K562 (cell line): ENCODE measurements around the gene MYCN. TPM values are rescaled to one million over a fixed set of nuclear protein-coding genes. Genes with fewer than 3 reads are reported as not detected.

Experiments
- ATAC-seq: fragments of 200-7000 bp; cut with Tn5 transposase; 3 replicates; pipeline ENCODE4 v1.9.1; 2020; ENCODE audit warnings: moderate library complexity
- BruUV-seq: library from RNA; stranded (reverse); fragments of 400-500 nt; replicated peaks from 2 replicates; lab custom pipeline; 2021; lab: Mats Ljungman, UMichigan
- CTCF ChIA-PET: fragments of 300-600 bp; formaldehyde crosslinking; extraction: SDS; loops from one replicate; lab custom pipeline; 2021; ENCODE audit warnings: low intra/inter-chr PET ratio; lab: Yijun Ruan, JAX
- POLR2A ChIA-PET: fragments of 300-600, 350-650 bp; sonication (Branson Sonifier 250); formaldehyde crosslinking; extraction: SDS; loops from one replicate; lab custom pipeline; 2021; ENCODE audit warnings: antibody characterized with exemption, inconsistent platforms; lab: Yijun Ruan, JAX
- DNase-seq, 4 experiments: peaks; one replicate each; pipeline versions ENCODE4 v3.0.0 to v3.0.0-alpha.2; 2011 to 2018; ENCODE audit warnings: low spot score in 3 of 4, mixed read lengths in 3 of 4; ENCODE audit errors: extremely low read depth in 1 of 4
- FAIRE-seq: peaks from 2 replicates; lab custom pipeline; 2011; peaks lifted over from hg19 to GRCh38; lab: Jason Lieb, UNC
- H2AFZ ChIP-seq: 2 replicates; pipeline ENCODE4 v1.6.0; 2011; ENCODE audit warnings: low read depth, low read length, control low read depth, inconsistent platforms
- H3K27ac ChIP-seq: fragments of 200-600 bp; 3 replicates; pipeline ENCODE4 v1.8.0; 2011; ENCODE audit warnings: low read depth, mild to moderate bottlenecking, control low read depth, inconsistent platforms, low read length, moderate library complexity, mixed read lengths; ENCODE audit errors: extremely low read depth
- H3K27me3 ChIP-seq, 2 experiments: fragments of 300-600 bp in 1 of 2; 2 replicates in 1 of 2; 3 replicates in 1 of 2; pipeline versions ENCODE4 v1.6.0 to v1.8.0; 2011; ENCODE audit warnings: inconsistent platforms in 2 of 2, low read length in 2 of 2, mild to moderate bottlenecking in 1 of 2, mixed read lengths in 1 of 2, moderate library complexity in 1 of 2; ENCODE audit not compliant: control insufficient read depth in 2 of 2, insufficient read depth in 2 of 2
- H3K36me3 ChIP-seq: fragments of 300-600 bp; 3 replicates; pipeline ENCODE4 v1.8.0; 2011; ENCODE audit warnings: mild to moderate bottlenecking, low read length, inconsistent platforms; ENCODE audit not compliant: control insufficient read depth, insufficient read depth
- H3K4me1 ChIP-seq, 2 experiments: fragments of 200-600 bp in 1 of 2; replicated peaks in 1 of 2; 2 replicates in 1 of 2; 3 replicates in 1 of 2; pipeline versions ENCODE4 v1.5.1 to v1.8.0; 2011; ENCODE audit warnings: inconsistent platforms in 2 of 2, low read length in 2 of 2, mild to moderate bottlenecking in 1 of 2, mixed read lengths in 1 of 2, moderate library complexity in 1 of 2; ENCODE audit not compliant: control insufficient read depth in 2 of 2, insufficient read depth in 2 of 2
- H3K4me2 ChIP-seq: 2 replicates; pipeline ENCODE4 v1.6.1; 2011; ENCODE audit warnings: low read length, control low read depth, inconsistent platforms, mixed read lengths; ENCODE audit not compliant: insufficient read depth
- H3K4me3 ChIP-seq: fragments of 200-600 bp; sonication (generic), shearing (Covaris generic); 2 replicates; pipeline ENCODE4 v1.5.1; 2016; ENCODE audit warnings: control low read depth, inconsistent platforms
- H3K79me2 ChIP-seq: fragments of 200-600 bp; 3 replicates; pipeline ENCODE4 v1.8.0; 2011; ENCODE audit warnings: low read length, inconsistent platforms; ENCODE audit not compliant: control insufficient read depth, insufficient read depth
- H3K9ac ChIP-seq, 2 experiments: 2 replicates each; pipeline versions ENCODE4 v1.6.0 to v1.6.1; 2011; ENCODE audit warnings: low read depth in 2 of 2, low read length in 2 of 2, control low read depth in 1 of 2, inconsistent platforms in 1 of 2, mild to moderate bottlenecking in 1 of 2, mixed read lengths in 1 of 2; ENCODE audit not compliant: insufficient read depth in 1 of 2
- H3K9me1 ChIP-seq: one replicate; pipeline ENCODE4 v1.6.0; 2011; ENCODE audit warnings: inconsistent platforms, mild to moderate bottlenecking, low read length, moderate library complexity; ENCODE audit not compliant: control insufficient read depth, insufficient read depth
- H3K9me3 ChIP-seq: replicated peaks from 2 replicates; pipeline ENCODE4 v1.5.1; 2011; ENCODE audit warnings: low read depth, low read length, inconsistent platforms; ENCODE audit not compliant: control insufficient read depth, insufficient read depth
- H4K20me1 ChIP-seq: replicated peaks from 2 replicates; pipeline ENCODE4 v1.6.1; 2011; ENCODE audit warnings: low read length, inconsistent platforms, mixed read lengths; ENCODE audit not compliant: control insufficient read depth, insufficient read depth
- EHMT2 ChIP-seq: fragments of 450-650 bp; IDR thresholded peaks from 2 replicates; pipeline ENCODE4 v1.6.1; 2018; ENCODE audit warnings: antibody characterized with exemption
- ERF ChIP-seq: fragments of 450-650 bp; formaldehyde crosslinking; IDR thresholded peaks from 2 replicates; pipeline ENCODE4 v1.4.0; 2020; ENCODE audit warnings: mild to moderate bottlenecking, mixed read lengths
- FOXP1 ChIP-seq: sonication (generic); formaldehyde crosslinking; IDR thresholded peaks from 2 replicates; pipeline ENCODE4 v1.8.0; 2022; ENCODE audit warnings: mild to moderate bottlenecking, missing genetic modification reagents
- HNRNPL ChIP-seq: fragments of 200-400 bp; formaldehyde crosslinking; IDR thresholded peaks from 2 replicates; pipeline ENCODE4 v1.6.1; 2017; ENCODE audit warnings: low read depth, mild to moderate bottlenecking, low read length
- MYNN ChIP-seq, 2 experiments: sonication (generic); formaldehyde crosslinking in 1 of 2; IDR thresholded peaks; 2 replicates each; pipeline versions ENCODE4 v1.5.0 to v1.6.1; 2016 to 2020; ENCODE audit warnings: antibody characterized with exemption in 1 of 2, missing genetic modification reagents in 1 of 2
- PCBP1 ChIP-seq: fragments of 200-400 bp; formaldehyde crosslinking; IDR thresholded peaks from 2 replicates; pipeline ENCODE4 v1.6.1; 2018; ENCODE audit warnings: mild to moderate bottlenecking, low read depth, low read length; ENCODE audit not compliant: poor library complexity, severe bottlenecking
- PHF8 ChIP-seq: fragments of 200-600 bp; sonication (generic); IDR thresholded peaks from 2 replicates; pipeline ENCODE4 v1.6.1; 2012; ENCODE audit warnings: mixed run types, mild to moderate bottlenecking, inconsistent platforms, low read length, moderate library complexity, borderline replicate concordance
- POU5F1 ChIP-seq: fragments of 150-350 bp; IDR thresholded peaks from 2 replicates; pipeline ENCODE4 v1.6.1; 2014; ENCODE audit warnings: borderline replicate concordance, low read length, low read depth, mild to moderate bottlenecking; ENCODE audit not compliant: partially characterized antibody
- RFX7 ChIP-seq: fragments of 250-450 bp; sonication (Bioruptor Pico); IDR thresholded peaks from 2 replicates; pipeline ENCODE4 v1.5.1; 2021; ENCODE audit warnings: mild to moderate bottlenecking
- SRSF7 ChIP-seq: fragments of 200-400 bp; formaldehyde crosslinking; optimal IDR thresholded peaks from 2 replicates; pipeline ENCODE3; 2017; ENCODE audit warnings: mild to moderate bottlenecking, low read depth, low read length
- ZC3H11A ChIP-seq: IDR thresholded peaks from 2 replicates; pipeline ENCODE4 v1.6.1; 2012; ENCODE audit warnings: low read depth, low read length, improper control_type of control experiment
- ZNF232 ChIP-seq: sonication (generic); formaldehyde crosslinking; IDR thresholded peaks from 2 replicates; pipeline ENCODE4 v1.8.0; 2022; ENCODE audit warnings: mild to moderate bottlenecking, missing genetic modification reagents
- ZNF764 ChIP-seq: fragments of 250-450 bp; sonication (Bioruptor Pico); IDR thresholded peaks from 2 replicates; pipeline ENCODE4 v1.4.0; 2020; ENCODE audit warnings: low read depth, mild to moderate bottlenecking, moderate library complexity
- WGBS: fragments of 100-300 bp; shearing (Covaris generic); methylation state at CpG from one replicate; pipeline ENCODE4 v1.1.6; 2016; ENCODE audit warnings: low coverage, mixed read lengths; ENCODE audit not compliant: insufficient coverage; ENCODE audit errors: missing lambda C conversion rate; 5-methylcytosine and 5-hydroxymethylcytosine counted together
- in situ Hi-C: fragments of 300-500 bp; cut with MboI; formaldehyde crosslinking; loops from 4 replicates; pipeline ENCODE4 v1.15.0; 2018; ENCODE audit warnings: inconsistent platforms, mixed read lengths
- intact Hi-C: fragments of 100-400 bp; cut with micrococcal nuclease; formaldehyde crosslinking; loops from 2 replicates; pipeline ENCODE4 v1.14.2; 2022
- polyA plus RNA-seq, 8 experiments: library from polyadenylated mRNA; depleted of rRNA in 4 of 8; stranded (reverse) in 5 of 8; unstranded in 3 of 8; fragments of >200 nt; fragmentation: Nextera tagmentation in 2 of 8; fragmentation: Illumina TruSeq in 1 of 8; extraction: Ambion mirVana in 2 of 8; extraction: Trizol in 1 of 8; gene quantifications; 2 replicates each; pipeline versions ENCODE4 v1.2.1 to v1.2.3, GENCODE V29; 2011 to 2014; ENCODE audit warnings: inconsistent platforms in 1 of 8, missing spikeins in 1 of 8
- total RNA-seq, 7 experiments: library from RNA; depleted of rRNA in 6 of 7; stranded (reverse); fragments of >200 nt in 6 of 7; fragmentation: Illumina TruSeq in 2 of 7; extraction: Trizol in 2 of 7; gene quantifications; 2 replicates each; pipeline versions ENCODE4 v1.2.1 to v1.2.3, GENCODE V29; 2011 to 2021; ENCODE audit warnings: low replicate concordance in 1 of 7
- TF ChIP-seq, protein P1 (sequence below), 2 experiments: fragments of 450-650 bp in 1 of 2; sonication (generic) in 1 of 2; formaldehyde crosslinking; conservative IDR thresholded peaks; 2 replicates each; pipeline versions ENCODE4 v1.4.0 to v1.8.1; 2020 to 2022; ENCODE audit warnings: mild to moderate bottlenecking in 1 of 2, missing genetic modification reagents in 1 of 2
- TF ChIP-seq, protein P2 (sequence below): sonication (generic); formaldehyde crosslinking; IDR thresholded peaks from 2 replicates; pipeline ENCODE4 v1.8.0; 2022; ENCODE audit warnings: mild to moderate bottlenecking, missing genetic modification reagents
- TF ChIP-seq, protein P3 (sequence below): fragments of 250-450 bp; sonication (Bioruptor Pico); IDR thresholded peaks from 2 replicates; pipeline ENCODE4 v1.8.0; 2022; ENCODE audit warnings: moderate library complexity, mild to moderate bottlenecking, inconsistent platforms
- TF ChIP-seq, protein P4 (sequence below): sonication (generic); formaldehyde crosslinking; IDR thresholded peaks from 2 replicates; pipeline ENCODE4 v1.8.1; 2023; ENCODE audit warnings: mild to moderate bottlenecking, missing genetic modification reagents

The MYCN gene
- total and polyA plus RNA-seq, 9 of the 15 experiments (the other 6 are each of a cell fraction or from before 2014, with no cell fraction given), result not detected

DNA sequence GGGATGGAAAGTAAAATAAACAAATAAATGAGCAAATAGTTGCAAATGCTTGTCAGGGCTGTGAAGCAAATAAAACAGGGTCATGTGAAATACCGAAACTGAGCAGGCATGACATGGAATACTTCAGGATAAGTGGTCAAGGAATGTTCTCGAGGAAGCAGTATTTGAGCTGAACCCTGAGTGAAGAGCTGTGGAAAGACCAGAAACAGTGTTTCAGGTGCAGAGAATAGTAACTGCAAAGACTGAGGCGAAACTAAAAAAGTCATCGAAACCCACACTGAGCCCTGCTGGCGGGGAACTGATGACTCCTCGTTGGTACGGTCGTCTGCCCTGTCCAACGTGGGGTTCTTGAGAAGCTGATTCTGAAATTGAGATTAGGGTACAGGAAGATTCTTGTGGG is 27.2 kb upstream of the MYCN start:
- FAIRE-seq (no peak), ATAC-seq (no peak), DNase-seq (no peak)
- in situ Hi-C loops, result no loop called here
- no peaks in the 10 kb centered on the region; a peak in 1 of 5 replicates for H3K4me1 ChIP-seq
- H3K27me3 ChIP-seq, result peaks cover 2 to 18% of the 10 kb centered on the region in 2 experiments; a peak in 2 of 5 replicates
- no peak overlapping the region for H3K4me3 ChIP-seq
- ChIA-PET CTCF (no interaction called here), POLR2A (no interaction called here)
- no peaks in the 10 kb centered on the region for H3K9me1 ChIP-seq
- intact Hi-C loops, result no loop called here
- BruUV-seq, result no TSS peak
- H3K79me2 ChIP-seq, result no peaks in the 10 kb centered on the region
- no peaks in the 10 kb centered on the region; the same call in 1 of the 2 replicates for H4K20me1 ChIP-seq
- H3K36me3 ChIP-seq, result no peaks in the 10 kb centered on the region
- no peak overlapping the region for H2AFZ ChIP-seq
- no peak overlapping the region for H3K27ac ChIP-seq
- no peaks in the 10 kb centered on the region for H3K9me3 ChIP-seq
- WGBS, result under 1% methylated on average over 9 of the region's 9 CpGs
- no peak overlapping the region for H3K9ac ChIP-seq
- H3K4me2 ChIP-seq, result no peak overlapping the region
- TF ChIP-seq SRSF7, result no peak
- no peak for TF ChIP-seq PHF8
- TF ChIP-seq, protein P1, sequence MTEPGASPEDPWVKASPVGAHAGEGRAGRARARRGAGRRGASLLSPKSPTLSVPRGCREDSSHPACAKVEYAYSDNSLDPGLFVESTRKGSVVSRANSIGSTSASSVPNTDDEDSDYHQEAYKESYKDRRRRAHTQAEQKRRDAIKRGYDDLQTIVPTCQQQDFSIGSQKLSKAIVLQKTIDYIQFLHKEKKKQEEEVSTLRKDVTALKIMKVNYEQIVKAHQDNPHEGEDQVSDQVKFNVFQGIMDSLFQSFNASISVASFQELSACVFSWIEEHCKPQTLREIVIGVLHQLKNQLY (CRISPR knock-in tag; conservative IDR thresholded peaks at IDR 0.05), result no peak
- TF ChIP-seq ZC3H11A, result no peak
- no peak for TF ChIP-seq ZNF232 (CRISPR knock-in tag)
- no peak for TF ChIP-seq POU5F1
- TF ChIP-seq ZNF764 (CRISPR knock-in tag), result no peak
- no peak for TF ChIP-seq FOXP1 (CRISPR knock-in tag)
- TF ChIP-seq, protein P2, sequence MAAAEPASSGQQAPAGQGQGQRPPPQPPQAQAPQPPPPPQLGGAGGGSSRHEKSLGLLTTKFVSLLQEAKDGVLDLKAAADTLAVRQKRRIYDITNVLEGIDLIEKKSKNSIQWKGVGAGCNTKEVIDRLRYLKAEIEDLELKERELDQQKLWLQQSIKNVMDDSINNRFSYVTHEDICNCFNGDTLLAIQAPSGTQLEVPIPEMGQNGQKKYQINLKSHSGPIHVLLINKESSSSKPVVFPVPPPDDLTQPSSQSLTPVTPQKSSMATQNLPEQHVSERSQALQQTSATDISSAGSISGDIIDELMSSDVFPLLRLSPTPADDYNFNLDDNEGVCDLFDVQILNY, result no peak
- no peak for TF ChIP-seq HNRNPL
- no peak for TF ChIP-seq ERF (CRISPR knock-in tag)
- TF ChIP-seq PCBP1, result no peak
- TF ChIP-seq, protein P3, sequence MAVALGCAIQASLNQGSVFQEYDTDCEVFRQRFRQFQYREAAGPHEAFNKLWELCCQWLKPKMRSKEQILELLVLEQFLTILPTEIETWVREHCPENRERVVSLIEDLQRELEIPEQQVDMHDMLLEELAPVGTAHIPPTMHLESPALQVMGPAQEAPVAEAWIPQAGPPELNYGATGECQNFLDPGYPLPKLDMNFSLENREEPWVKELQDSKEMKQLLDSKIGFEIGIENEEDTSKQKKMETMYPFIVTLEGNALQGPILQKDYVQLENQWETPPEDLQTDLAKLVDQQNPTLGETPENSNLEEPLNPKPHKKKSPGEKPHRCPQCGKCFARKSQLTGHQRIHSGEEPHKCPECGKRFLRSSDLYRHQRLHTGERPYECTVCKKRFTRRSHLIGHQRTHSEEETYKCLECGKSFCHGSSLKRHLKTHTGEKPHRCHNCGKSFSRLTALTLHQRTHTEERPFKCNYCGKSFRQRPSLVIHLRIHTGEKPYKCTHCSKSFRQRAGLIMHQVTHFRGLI (CRISPR knock-in tag), result no peak
- no peak for TF ChIP-seq MYNN (IDR thresholded peaks at IDR 0.05)
- TF ChIP-seq MYNN (CRISPR knock-in tag; IDR thresholded peaks at IDR 0.05), result no peak
- TF ChIP-seq, protein P4, sequence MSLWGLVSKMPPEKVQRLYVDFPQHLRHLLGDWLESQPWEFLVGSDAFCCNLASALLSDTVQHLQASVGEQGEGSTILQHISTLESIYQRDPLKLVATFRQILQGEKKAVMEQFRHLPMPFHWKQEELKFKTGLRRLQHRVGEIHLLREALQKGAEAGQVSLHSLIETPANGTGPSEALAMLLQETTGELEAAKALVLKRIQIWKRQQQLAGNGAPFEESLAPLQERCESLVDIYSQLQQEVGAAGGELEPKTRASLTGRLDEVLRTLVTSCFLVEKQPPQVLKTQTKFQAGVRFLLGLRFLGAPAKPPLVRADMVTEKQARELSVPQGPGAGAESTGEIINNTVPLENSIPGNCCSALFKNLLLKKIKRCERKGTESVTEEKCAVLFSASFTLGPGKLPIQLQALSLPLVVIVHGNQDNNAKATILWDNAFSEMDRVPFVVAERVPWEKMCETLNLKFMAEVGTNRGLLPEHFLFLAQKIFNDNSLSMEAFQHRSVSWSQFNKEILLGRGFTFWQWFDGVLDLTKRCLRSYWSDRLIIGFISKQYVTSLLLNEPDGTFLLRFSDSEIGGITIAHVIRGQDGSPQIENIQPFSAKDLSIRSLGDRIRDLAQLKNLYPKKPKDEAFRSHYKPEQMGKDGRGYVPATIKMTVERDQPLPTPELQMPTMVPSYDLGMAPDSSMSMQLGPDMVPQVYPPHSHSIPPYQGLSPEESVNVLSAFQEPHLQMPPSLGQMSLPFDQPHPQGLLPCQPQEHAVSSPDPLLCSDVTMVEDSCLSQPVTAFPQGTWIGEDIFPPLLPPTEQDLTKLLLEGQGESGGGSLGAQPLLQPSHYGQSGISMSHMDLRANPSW (CRISPR knock-in tag), result no peak
- no peak for TF ChIP-seq RFX7
- TF ChIP-seq EHMT2, result no peak
